Kidney (tissue), 22 donors: ENCODE data around the gene ADPRHL1. TPM values are rescaled to one million over a fixed set of nuclear protein-coding genes. Genes with fewer than 3 reads are reported as not detected.

Source experiments
- DNase-seq, 5 donors: peaks; one replicate each; pipeline ENCODE4 v3.0.0-alpha.2; 2013 to 2020
- FAIRE-seq: peaks from 2 replicates; lab custom pipeline; 2012; peaks lifted over from hg19 to GRCh38; lab: Jason Lieb, UNC
- H3K27ac ChIP-seq, 2 donors: one replicate each; pipeline ENCODE4 v1.7.0; 2013; ENCODE audit warnings: low read depth in 2 of 2, low read length in 2 of 2, inconsistent platforms in 1 of 2
- H3K27me3 ChIP-seq: one replicate; pipeline ENCODE4 v1.7.1; 2013; ENCODE audit warnings: low read length, inconsistent platforms; ENCODE audit not compliant: control insufficient read depth, insufficient read depth
- H3K36me3 ChIP-seq, 3 donors: one replicate each; pipeline versions ENCODE4 v1.7.0 to v1.7.1; 2013; ENCODE audit warnings: low read length in 3 of 3, control low read depth in 1 of 3, inconsistent platforms in 1 of 3; ENCODE audit not compliant: insufficient read depth in 3 of 3, control insufficient read depth in 2 of 3
- H3K4me1 ChIP-seq, 3 donors: one replicate each; pipeline versions ENCODE4 v1.7.0 to v1.7.1; 2013; ENCODE audit warnings: low read length in 3 of 3, inconsistent platforms in 1 of 3, low read depth in 1 of 3; ENCODE audit not compliant: control insufficient read depth in 2 of 3, insufficient read depth in 2 of 3
- H3K4me3 ChIP-seq, 3 donors: one replicate each; pipeline versions ENCODE4 v1.7.0 to v1.8.1; 2013; ENCODE audit warnings: low read length in 3 of 3, control low read depth in 1 of 3, inconsistent platforms in 1 of 3
- H3K9ac ChIP-seq, 3 donors: one replicate each; pipeline versions ENCODE4 v1.7.0 to v1.7.1; 2013; ENCODE audit warnings: low read length in 3 of 3, control low read depth in 1 of 3, inconsistent platforms in 1 of 3
- H3K9me3 ChIP-seq, 3 donors: one replicate each; pipeline versions ENCODE4 v1.7.0 to v1.7.1; 2013; ENCODE audit warnings: low read length in 3 of 3, control low read depth in 1 of 3, inconsistent platforms in 1 of 3; ENCODE audit not compliant: control insufficient read depth in 2 of 3, insufficient read depth in 1 of 3
- CTCF ChIP-seq: IDR thresholded peaks from 3 replicates; pipeline ENCODE4 v1.5.1; 2012; ENCODE audit warnings: mild to moderate bottlenecking, moderate library complexity, borderline replicate concordance; ENCODE audit not compliant: insufficient read depth; ENCODE audit errors: extremely low read depth
- intact Hi-C: fragments of 100-400 bp; cut with DNase I; formaldehyde crosslinking; loops from one replicate; pipeline ENCODE4 v1.11.1; 2022
- long read RNA-seq, 10 donors: library from polyadenylated mRNA in 1 of 10; unstranded in 1 of 10; transcript quantifications; one replicate each; pipeline ENCODE4 v2.0.0 and lab custom pipeline, GENCODE V29; 2021 to 2026
- polyA plus RNA-seq: library from polyadenylated mRNA; stranded (reverse); fragments of 350-450 nt; fragmentation: Illumina TruSeq; extraction: RNeasy Lipid Tissue Mini Kit (QIAGEN cat#74804); gene quantifications from one replicate; pipeline ENCODE4 v1.2.3, GENCODE V29; 2014; ENCODE audit warnings: low read depth, low replicate concordance; ENCODE audit not compliant: insufficient read depth
- total RNA-seq: library from RNA; stranded (reverse); fragmentation: NEBNext Ultra II Directional; extraction: Animal tissue kit (Norgen Biotek cat#: 25700); gene quantifications from one replicate; pipeline ENCODE4 v1.2.1, GENCODE V29; 2021
- donor health status: control.
- donor health status: control.
- donor health status: control.
- donor health status: control.
- donor health status: control.
- donor health status: DM: yes; HTN: yes; CAD: no.
- donor health status: Normal renal cell carcinoma (clear cell type).

Gene ADPRHL1
- 1.5 TPM for total RNA-seq
- polyA plus RNA-seq: 1.1 TPM
- long read RNA-seq, donor 1: 0 reads
- long read RNA-seq, donor 2: 0 reads
- long read RNA-seq, donor 3: 0 reads
- long read RNA-seq, donor 4: 0 reads
- long read RNA-seq, donor 5: 0 reads
- long read RNA-seq, donor 6: 0 reads
- long read RNA-seq, donor 7, partial matches to known transcripts: 3 of 4 reads
- long read RNA-seq, donor 7, other reads (novel, unspliced or antisense): 1 of 4 reads
- long read RNA-seq, donor 8: 0 reads
- long read RNA-seq, donor 9: 0 reads
- long read RNA-seq, donor 10: 0 reads

GRCh38 chr13:113452942-113453901 lies at the start of gene ADPRHL1:
Gene ADPRHL1 (minus strand): TSS chr13:113453488. CDS start chr13:113453437, 51 bp downstream.
- Histone ChIP-seq H3K27ac (no peak within 1 kb of the TSS), H3K4me1 (no peaks in the 10 kb centered on the region), H3K9me3 (no peaks in the 10 kb centered on the region), H3K27me3 (no peaks in the 10 kb centered on the region), H3K36me3 (peaks cover 0 to 26% (median 2%) of the 10 kb centered on the region in 3 donors), H3K9ac (no peak within 1 kb of the TSS), H3K4me3 (no peak within 1 kb of the TSS)
- no peak for TF ChIP-seq CTCF
- intact Hi-C loops: no loop called here
- FAIRE-seq (no peak), DNase-seq (peak; percentile 46 to 92 (median 88))

DNA sequence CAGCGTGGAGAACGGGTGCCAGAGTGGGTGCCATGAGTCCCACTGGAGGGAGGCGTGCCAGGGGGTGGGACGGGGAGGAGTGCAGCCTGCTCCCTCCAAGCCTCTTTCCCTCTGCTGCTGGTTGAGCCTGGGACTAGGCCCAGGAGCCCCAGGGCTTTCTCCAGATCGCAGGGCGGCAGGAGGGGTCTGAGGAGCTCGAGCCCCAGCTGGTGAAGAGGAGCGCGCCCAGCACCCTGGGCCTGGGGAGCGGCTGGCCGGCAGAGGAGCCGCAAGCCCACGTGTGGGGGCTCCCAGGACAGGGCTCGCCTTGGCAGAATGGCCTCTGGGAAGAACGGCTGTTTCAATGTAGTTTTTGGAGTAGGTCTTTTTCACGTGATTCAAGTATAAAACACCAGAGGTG lies 49.4 kb upstream of the ADPRHL1 start:
- no peak for TF ChIP-seq CTCF
- FAIRE-seq (no peak), DNase-seq (no peak)
- Histone ChIP-seq H3K27ac (no peak overlapping the region), H3K4me3 (no peak overlapping the region), H3K27me3 (no peaks in the 10 kb centered on the region), H3K9ac (no peak overlapping the region), H3K9me3 (no peaks in the 10 kb centered on the region), H3K4me1 (no peaks in the 10 kb centered on the region), H3K36me3 (peaks cover 8 to 32% (median 32%) of the 10 kb centered on the region in 3 donors)
- intact Hi-C loops: no loop called here

DNA sequence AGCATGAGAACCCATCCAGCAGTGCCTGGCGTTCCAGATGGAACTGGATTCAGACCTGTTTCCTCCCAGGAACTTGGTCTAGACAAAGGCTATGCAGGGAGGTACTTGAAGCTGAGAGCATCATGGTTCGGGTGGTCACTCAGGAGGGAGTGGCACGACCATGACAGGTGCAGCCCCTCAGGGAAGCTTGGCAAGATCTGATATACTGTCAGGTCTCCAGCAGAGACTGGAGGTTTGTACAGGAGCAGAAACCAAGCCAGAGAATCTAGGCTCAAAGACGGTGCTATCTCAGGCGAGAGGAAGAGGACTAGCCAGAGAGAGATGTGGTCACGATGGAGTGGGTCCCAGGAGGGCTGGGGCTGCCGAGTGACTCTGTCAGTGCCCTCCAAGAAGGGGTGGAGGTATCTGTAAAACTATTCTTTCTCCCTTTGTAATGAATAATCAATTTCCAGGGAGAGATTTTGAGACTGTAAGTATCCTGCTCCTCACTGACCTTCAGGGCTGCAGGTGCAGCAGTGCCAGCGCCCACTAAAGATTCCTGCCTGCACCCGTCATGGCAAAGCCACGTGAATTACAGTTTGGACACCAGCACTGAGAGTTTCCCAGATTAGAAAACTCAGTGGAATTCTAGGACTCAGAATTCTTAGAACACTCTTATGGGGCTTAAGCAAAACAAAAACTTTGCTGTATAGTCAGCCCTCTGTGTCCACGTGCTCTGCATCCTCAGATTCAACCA lies 47.4 kb upstream of the ADPRHL1 start:
- H3K36me3 ChIP-seq: peaks cover 16 to 44% (median 36%) of the 10 kb centered on the region in 3 donors
- FAIRE-seq (no peak), DNase-seq (no peak)
- H3K27ac ChIP-seq: no peak overlapping the region
- no peaks in the 10 kb centered on the region for H3K9me3 ChIP-seq
- H3K4me1 ChIP-seq: peaks cover 0 to 2% (median 0%) of the 10 kb centered on the region in 3 donors
- TF ChIP-seq CTCF: no peak
- no peaks in the 10 kb centered on the region for H3K27me3 ChIP-seq
- no peak overlapping the region for H3K4me3 ChIP-seq
- H3K9ac ChIP-seq: no peak overlapping the region
- intact Hi-C loops: no loop called here
